Stomach (tissue), 9 donors: ENCODE measurements around the gene PITX2. TPM values are rescaled to one million over a fixed set of nuclear protein-coding genes. Genes with fewer than 3 reads are reported as not detected.

Source experiments
- DNase-seq, 2 donors: peaks; one replicate each; pipeline versions ENCODE4 v3.0.0 to v3.0.0-alpha.2; 2013 to 2019
- H3K27ac ChIP-seq, 5 donors: fragments of 200-600 bp in 4 of 5; sonication (generic) in 4 of 5; one replicate each; pipeline ENCODE4 v1.5.1; 2013 to 2019; ENCODE audit warnings: mild to moderate bottlenecking in 1 of 5, moderate library complexity in 1 of 5
- H3K27me3 ChIP-seq, 3 donors: fragments of 200-600 bp; sonication (generic); one replicate each; pipeline ENCODE4 v1.5.1; 2017 to 2019; ENCODE audit warnings: mixed run types in 1 of 3
- H3K36me3 ChIP-seq, 4 donors: fragments of 200-600 bp; sonication (generic); 1 replicate in 3 of 4; 2 replicates in 1 of 4; pipeline ENCODE4 v1.5.1; 2016 to 2019
- H3K4me1 ChIP-seq, 4 donors: fragments of 200-600 bp; sonication (generic); one replicate each; pipeline ENCODE4 v1.5.1; 2016 to 2019
- H3K4me3 ChIP-seq, 4 donors: fragments of 200-600 bp; sonication (generic) in 3 of 4; one replicate each; pipeline ENCODE4 v1.5.1; 2016 to 2019; ENCODE audit warnings: mild to moderate bottlenecking in 1 of 4
- H3K9me3 ChIP-seq, 4 donors: fragments of 200-600 bp; sonication (generic); one replicate each; pipeline ENCODE4 v1.5.1; 2016 to 2019
- EP300 ChIP-seq: sonication (generic); formaldehyde crosslinking; IDR thresholded peaks from one replicate; pipeline ENCODE4 v1.6.1; 2017; ENCODE audit warnings: antibody characterized with exemption
- POLR2A ChIP-seq, 4 donors: fragments of 450-650 bp; IDR thresholded peaks; one replicate each; pipeline ENCODE4 v1.6.1; 2016; ENCODE audit warnings: antibody characterized with exemption in 4 of 4, control low read depth in 2 of 4, mild to moderate bottlenecking in 1 of 4, moderate library complexity in 1 of 4
- POLR2AphosphoS5 ChIP-seq, 3 donors: sonication (generic); formaldehyde crosslinking; IDR thresholded peaks; one replicate each; pipeline ENCODE4 v1.6.1; 2016; ENCODE audit warnings: antibody characterized with exemption in 3 of 3
- WGBS, 5 donors: extraction: QIAGEN DNeasy Blood & Tissue Kit in 3 of 5; methylation state at CpG; one replicate each; pipeline versions ENCODE4 v1.1.5 to v1.1.7; 2013 to 2018; 5-methylcytosine and 5-hydroxymethylcytosine counted together
- intact Hi-C: fragments of 100-400 bp; cut with DNase I; formaldehyde crosslinking; loops from one replicate; pipeline ENCODE4 v1.15.1; 2023; ENCODE audit warnings: low total_unique reads
- polyA plus RNA-seq, 3 donors: library from polyadenylated mRNA; stranded (reverse); fragments of 200-250 nt; gene quantifications; one replicate each; pipeline ENCODE4 v1.2.3, GENCODE V29; 2013
- total RNA-seq, 5 donors: library from RNA; depleted of rRNA; stranded (reverse); fragments of >200 nt; gene quantifications; one replicate each; pipeline versions ENCODE4 v1.1.0 to v1.2.3, GENCODE V29; 2014 to 2016
- TF ChIP-seq, protein P1 (sequence below), 7 experiments: fragments of 450-650 bp in 4 of 7; fragments of 200-600 bp in 3 of 7; sonication (generic) in 3 of 7; IDR thresholded peaks; one replicate each; pipeline ENCODE4 v1.5.1; 2016 to 2019; ENCODE audit warnings: antibody characterized with exemption in 7 of 7, control low read depth in 2 of 7, mild to moderate bottlenecking in 1 of 7
- donor health status: healthy with polysubstance abuse.
- donor health status: Bipolar disorder and iron deficiency.
- donor health status: healthy.

Gene PITX2
- total and polyA plus RNA-seq, 8 donors = 0.53 to 2.6 (median 1.1) TPM; not detected in 5

DNA sequence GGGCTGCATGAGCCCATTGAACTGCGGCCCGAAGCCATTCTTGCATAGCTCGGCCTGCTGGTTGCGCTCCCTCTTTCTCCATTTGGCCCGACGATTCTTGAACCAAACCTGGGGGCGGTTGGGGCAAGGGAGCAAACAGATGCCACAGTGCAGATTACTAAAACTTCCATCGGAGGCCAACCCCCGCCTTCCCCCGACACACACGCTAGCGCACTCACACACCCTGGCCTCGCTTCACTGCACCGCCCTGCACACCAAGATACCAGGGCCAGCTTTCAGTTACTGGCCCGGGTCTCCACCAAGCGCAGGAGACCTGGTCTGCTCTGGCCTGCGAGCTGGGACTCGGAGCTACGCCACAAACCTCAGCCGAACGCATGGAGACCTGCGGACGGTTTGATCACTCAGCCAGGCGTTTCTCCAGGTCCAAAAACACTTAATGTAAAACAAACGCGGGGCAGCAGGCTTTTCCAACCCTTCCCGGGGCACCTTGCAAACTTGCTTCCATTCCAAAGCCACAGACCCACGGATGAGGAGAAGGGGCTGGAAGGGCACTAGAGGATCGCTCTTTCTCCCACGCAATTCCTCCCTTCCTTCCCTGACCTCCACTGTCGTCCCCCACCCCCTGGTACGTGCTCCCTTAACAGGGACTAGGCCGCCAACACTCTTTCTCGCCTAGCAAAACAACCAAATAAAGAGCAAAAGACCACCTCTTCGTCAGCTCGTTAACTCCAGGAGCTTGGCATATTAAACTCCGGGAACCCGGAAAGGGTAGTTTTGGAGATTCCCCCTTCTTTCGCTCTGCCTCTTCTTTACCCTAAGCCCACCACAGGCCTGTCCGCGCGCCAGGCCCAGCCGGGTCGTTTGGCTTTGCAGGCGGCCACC is 4.1 kb downstream of the PITX2 start:
- DNase-seq = no peak
- H3K4me1 ChIP-seq = peaks cover 26 to 58% (median 40%) of the 10 kb centered on the region in 4 donors
- peaks cover 31 to 100% (median 100%) of the 10 kb centered on the region in 3 donors for H3K27me3 ChIP-seq
- TF ChIP-seq, protein P1, sequence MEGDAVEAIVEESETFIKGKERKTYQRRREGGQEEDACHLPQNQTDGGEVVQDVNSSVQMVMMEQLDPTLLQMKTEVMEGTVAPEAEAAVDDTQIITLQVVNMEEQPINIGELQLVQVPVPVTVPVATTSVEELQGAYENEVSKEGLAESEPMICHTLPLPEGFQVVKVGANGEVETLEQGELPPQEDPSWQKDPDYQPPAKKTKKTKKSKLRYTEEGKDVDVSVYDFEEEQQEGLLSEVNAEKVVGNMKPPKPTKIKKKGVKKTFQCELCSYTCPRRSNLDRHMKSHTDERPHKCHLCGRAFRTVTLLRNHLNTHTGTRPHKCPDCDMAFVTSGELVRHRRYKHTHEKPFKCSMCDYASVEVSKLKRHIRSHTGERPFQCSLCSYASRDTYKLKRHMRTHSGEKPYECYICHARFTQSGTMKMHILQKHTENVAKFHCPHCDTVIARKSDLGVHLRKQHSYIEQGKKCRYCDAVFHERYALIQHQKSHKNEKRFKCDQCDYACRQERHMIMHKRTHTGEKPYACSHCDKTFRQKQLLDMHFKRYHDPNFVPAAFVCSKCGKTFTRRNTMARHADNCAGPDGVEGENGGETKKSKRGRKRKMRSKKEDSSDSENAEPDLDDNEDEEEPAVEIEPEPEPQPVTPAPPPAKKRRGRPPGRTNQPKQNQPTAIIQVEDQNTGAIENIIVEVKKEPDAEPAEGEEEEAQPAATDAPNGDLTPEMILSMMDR (IDR thresholded peaks at IDR 0.05) = no peak
- no peak for TF ChIP-seq EP300
- intact Hi-C loops = no loop called here
- no peak overlapping the region for H3K4me3 ChIP-seq
- H3K9me3 ChIP-seq = peaks cover 0 to 42% (median 15%) of the 10 kb centered on the region in 4 donors
- 21 to 27% (median 24%) methylated on average over 33 to 45 of the region's 45 CpGs for WGBS, 5 donors
- no peaks in the 10 kb centered on the region for H3K36me3 ChIP-seq
- peak overlapping the region in 1 of 5 donors; percentile 17 for H3K27ac ChIP-seq

DNA sequence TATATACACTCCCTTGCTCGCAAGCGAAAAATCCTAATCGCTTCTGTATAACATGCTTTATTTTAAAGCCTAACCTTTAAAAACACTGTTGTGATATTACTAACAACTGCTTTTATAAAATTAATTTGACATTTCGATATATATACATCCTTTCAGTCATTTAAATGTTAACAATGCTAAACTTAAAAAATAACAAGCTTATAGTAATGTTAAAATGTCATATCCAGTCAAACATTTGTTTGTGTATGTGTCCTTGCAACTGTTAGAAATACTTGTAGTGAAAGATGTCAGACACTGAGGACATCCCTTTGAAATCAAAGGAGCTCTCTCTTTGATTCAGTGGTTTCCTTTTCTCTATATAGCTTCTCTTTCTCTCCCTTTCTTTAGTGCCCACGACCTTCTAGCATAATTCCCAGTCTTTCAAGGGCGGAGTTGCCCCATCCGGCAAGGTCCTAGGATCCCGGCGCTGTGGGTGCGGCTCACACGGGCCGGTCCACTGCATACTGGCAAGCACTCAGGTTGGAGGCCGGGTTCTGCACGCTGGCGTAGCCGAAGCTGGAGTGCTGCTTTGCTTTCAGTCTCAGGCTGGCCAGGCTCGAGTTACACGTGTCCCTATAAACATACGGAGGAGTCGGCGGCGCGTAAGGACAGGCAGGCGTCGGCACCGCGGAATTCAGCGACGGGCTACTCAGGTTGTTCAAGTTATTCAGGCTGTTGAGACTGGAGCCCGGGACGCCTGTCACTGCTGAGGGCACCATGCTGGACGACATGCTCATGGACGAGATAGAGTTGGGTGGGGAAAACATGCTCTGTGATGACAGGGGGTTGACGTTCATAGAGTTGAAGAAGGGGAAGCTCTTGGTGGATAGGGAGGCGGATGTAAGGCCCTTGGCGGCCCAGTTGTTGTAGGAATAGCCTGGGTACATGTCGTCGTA is 5.0 kb downstream of the PITX2 start:
- peak in 1 of 2 donors; percentile 57 for DNase-seq
- no peak for TF ChIP-seq POLR2A (IDR thresholded peaks at IDR 0.05)
- intact Hi-C loops = no loop called here
- no peaks in the 10 kb centered on the region for H3K36me3 ChIP-seq
- 8 to 16% (median 14%) methylated on average over 36 to 38 of the region's 38 CpGs for WGBS, 5 donors
- peak overlapping the region in 1 of 4 donors; percentile 15 for H3K4me3 ChIP-seq
- peaks cover 27 to 100% (median 100%) of the 10 kb centered on the region in 3 donors for H3K27me3 ChIP-seq
- H3K4me1 ChIP-seq = peaks cover 23 to 51% (median 36%) of the 10 kb centered on the region in 4 donors
- H3K27ac ChIP-seq = peak overlapping the region in 1 of 5 donors; percentile 17
- H3K9me3 ChIP-seq = peaks cover 0 to 37% (median 14%) of the 10 kb centered on the region in 4 donors

DNA sequence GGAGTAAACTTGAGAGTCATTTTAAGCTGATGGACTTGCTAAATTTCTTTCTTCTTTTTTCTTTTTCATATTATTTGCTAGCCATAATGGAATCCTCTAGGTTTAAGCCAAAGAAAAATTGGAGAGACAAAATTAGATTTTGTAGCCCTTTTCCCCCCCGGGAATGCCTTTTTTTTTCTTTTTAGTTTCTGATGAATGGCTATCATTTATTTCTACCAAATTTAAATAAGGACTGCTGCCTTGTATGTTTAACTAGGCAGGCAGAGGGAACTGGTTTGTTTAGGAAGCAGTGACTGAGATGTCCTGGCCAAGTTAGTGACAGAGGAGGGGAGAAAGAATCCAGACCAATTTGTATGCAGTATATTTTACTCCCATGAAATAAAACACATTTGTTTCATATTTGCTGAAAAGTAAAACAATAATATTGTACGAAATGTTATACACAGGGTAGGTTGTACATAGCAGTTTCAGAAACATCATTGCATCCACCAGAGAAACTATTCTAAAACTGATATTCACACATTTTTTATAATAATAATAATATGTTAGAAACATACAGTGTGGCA is 5.7 kb downstream of the PITX2 start:
- peaks cover 17 to 44% (median 28%) of the 10 kb centered on the region in 4 donors for H3K4me1 ChIP-seq
- 14 to 26% (median 19%) methylated on average over 2 of the region's 2 CpGs for WGBS, 5 donors
- H3K27me3 ChIP-seq = peaks cover 25 to 100% (median 100%) of the 10 kb centered on the region in 3 donors
- H3K36me3 ChIP-seq = no peaks in the 10 kb centered on the region
- H3K9me3 ChIP-seq = peaks cover 0 to 31% (median 13%) of the 10 kb centered on the region in 4 donors
- no peak for DNase-seq
- intact Hi-C loops = no loop called here
- no peak for TF ChIP-seq POLR2AphosphoS5 (IDR thresholded peaks at IDR 0.05)
- TF ChIP-seq, protein P1 (IDR thresholded peaks at IDR 0.05) = no peak
- TF ChIP-seq EP300 = no peak
- TF ChIP-seq POLR2A (IDR thresholded peaks at IDR 0.05) = no peak
- no peak overlapping the region for H3K4me3 ChIP-seq
- H3K27ac ChIP-seq = no peak overlapping the region

DNA sequence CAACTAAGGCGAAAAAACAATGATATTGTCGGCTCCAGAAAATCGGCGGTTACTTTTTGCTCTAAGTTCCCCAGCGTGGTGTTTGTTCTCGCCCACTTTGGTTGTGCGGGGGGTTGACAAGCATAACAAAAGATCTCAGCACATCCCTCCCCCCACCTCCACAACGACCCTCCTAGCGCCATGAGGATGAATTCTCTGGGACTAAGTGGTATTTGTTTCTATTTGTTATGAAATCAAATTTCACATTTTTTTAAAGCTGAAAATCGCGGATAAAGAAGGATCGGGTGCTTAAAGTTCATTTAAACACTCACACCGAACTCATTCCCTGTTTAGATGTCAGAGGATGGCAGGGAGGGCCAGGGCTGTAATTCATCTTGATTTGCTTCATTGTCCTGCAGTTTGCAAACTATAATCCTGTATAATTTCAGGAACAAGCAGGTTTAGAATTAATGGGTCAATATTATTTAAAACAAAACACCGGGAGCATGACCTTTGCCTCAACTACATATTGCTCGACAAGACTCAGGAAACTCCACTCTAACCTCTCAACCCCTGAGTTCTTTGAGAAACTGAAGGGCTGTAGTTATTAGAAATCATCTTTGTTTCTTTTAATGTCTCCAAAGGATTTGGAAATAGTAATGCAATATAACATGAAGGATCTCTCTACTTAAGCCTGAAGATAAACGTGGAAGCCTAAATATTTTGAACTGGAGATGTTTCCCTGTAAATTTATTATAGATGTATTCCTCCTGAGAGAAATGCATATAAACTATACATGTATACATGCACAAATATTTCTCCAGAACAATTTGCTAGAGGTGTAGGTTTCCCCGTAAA is 6.4 kb downstream of the PITX2 start:
- intact Hi-C loops = no loop called here
- Histone ChIP-seq H3K4me3 (no peak overlapping the region), H3K36me3 (no peaks in the 10 kb centered on the region), H3K27me3 (peaks cover 25 to 100% (median 100%) of the 10 kb centered on the region in 3 donors), H3K4me1 (peaks cover 12 to 43% (median 27%) of the 10 kb centered on the region in 4 donors), H3K9me3 (peaks cover 0 to 24% (median 13%) of the 10 kb centered on the region in 4 donors), H3K27ac (no peak overlapping the region)
- no peak for TF ChIP-seq EP300
- no peak for TF ChIP-seq POLR2AphosphoS5 (IDR thresholded peaks at IDR 0.05)
- no peak for TF ChIP-seq POLR2A (IDR thresholded peaks at IDR 0.05)
- TF ChIP-seq, protein P1 (IDR thresholded peaks at IDR 0.05) = no peak
- DNase-seq = peak in 1 of 2 donors; percentile 13
- WGBS, 5 donors = 7 to 10% (median 7%) methylated on average over 16 to 17 of the region's 17 CpGs
